Naive thymus-derived CD8-positive, alpha-beta T cell (primary cell): ENCODE measurements around the gene ARHGAP26. TPM values are rescaled to one million over a fixed set of nuclear protein-coding genes. Genes with fewer than 3 reads are reported as not detected.

Experiments
- ATAC-seq, 2 donors: fragments of 150-1000 bp; cut with Tn5 transposase in 1 of 2; sonication (Bioruptor Pico), chemical (Tn5 transposase) in 1 of 2; 1 replicate in 1 of 2; 2 replicates in 1 of 2; pipeline ENCODE4 v1.10.0; 2021; ENCODE audit warnings: mild to moderate bottlenecking in 2 of 2, moderate library complexity in 2 of 2
- POLR2A ChIA-PET: fragments of 350-600 bp; sonication (Branson Sonifier 250); formaldehyde crosslinking; loops from one replicate; lab custom pipeline; 2021; ENCODE audit warnings: antibody characterized with exemption; lab: Charles Lee
- DNase-seq, 10 donors: peaks; one replicate each; pipeline versions ENCODE4 v3.0.0 to v3.0.0-alpha.2; 2020 to 2022
- H3K27ac Mint-ChIP-seq, 10 donors: one replicate each; pipeline ENCODE4 v1.8.0; 2020 to 2022; ENCODE audit warnings: mild to moderate bottlenecking in 10 of 10, mixed read lengths in 10 of 10, moderate library complexity in 4 of 10, inconsistent platforms in 1 of 10
- H3K27me3 Mint-ChIP-seq, 5 donors: one replicate each; pipeline ENCODE4 v1.8.0; 2021 to 2022; ENCODE audit warnings: mixed read lengths in 5 of 5
- H3K36me3 Mint-ChIP-seq, 3 donors: one replicate each; pipeline ENCODE4 v1.8.0; 2020 to 2022; ENCODE audit warnings: mixed read lengths in 3 of 3, mild to moderate bottlenecking in 2 of 3, inconsistent platforms in 1 of 3
- H3K4me1 Mint-ChIP-seq, 4 donors: one replicate each; pipeline ENCODE4 v1.8.0; 2021 to 2022; ENCODE audit warnings: mixed read lengths in 4 of 4
- H3K4me3 Mint-ChIP-seq, 10 donors: one replicate each; pipeline ENCODE4 v1.8.0; 2020 to 2022; ENCODE audit warnings: mild to moderate bottlenecking in 10 of 10, mixed read lengths in 10 of 10, moderate library complexity in 6 of 10, inconsistent platforms in 1 of 10
- H3K9me3 Mint-ChIP-seq, 9 donors: one replicate each; pipeline ENCODE4 v1.8.0; 2020 to 2022; ENCODE audit warnings: mixed read lengths in 9 of 9, mild to moderate bottlenecking in 3 of 9, inconsistent platforms in 1 of 9, moderate library complexity in 1 of 9
- polyA plus RNA-seq, 3 donors: library from polyadenylated mRNA; unstranded; fragments of 300-500 nt; fragmentation: Illumina TruSeq; gene quantifications; one replicate each; pipeline ENCODE4 v1.2.3, GENCODE V29; 2021
- total RNA-seq, 8 experiments: library from RNA in 2 of 8; stranded (reverse) in 2 of 8; gene quantifications; one replicate each; pipeline ENCODE4 v1.2.3 and lab custom pipeline; 2021 to 2026

ARHGAP26 gene
- total and polyA plus RNA-seq, 5 experiments from 2014 or later = 9.1 to 30.5 (median 15.7) TPM

- POLR2A ChIA-PET = no interaction called here
- Mint-ChIP-seq H3K36me3 (peaks cover 3 to 21% (median 14%) of the 10 kb centered on the region in 3 donors), H3K9me3 (peaks cover 3 to 28% (median 21%) of the 10 kb centered on the region in 9 donors), H3K4me3 (no peak overlapping the region), H3K4me1 (no peaks in the 10 kb centered on the region), H3K27me3 (no peaks in the 10 kb centered on the region), H3K27ac (no peak overlapping the region)
- ATAC-seq = no peak
- no peak for DNase-seq
These were observed 493.2 kb downstream of the ARHGAP26 start for GRCh38 chr5:143263272-143263810.

- Mint-ChIP-seq H3K4me1 (no peaks in the 10 kb centered on the region), H3K27me3 (no peaks in the 10 kb centered on the region), H3K9me3 (peaks cover 5 to 50% (median 35%) of the 10 kb centered on the region in 9 donors), H3K4me3 (no peak overlapping the region), H3K36me3 (peaks cover 6 to 31% (median 26%) of the 10 kb centered on the region in 3 donors), H3K27ac (no peak overlapping the region)
- ATAC-seq (no peak), DNase-seq (no peak)
- POLR2A ChIA-PET = interaction anchor here (0.7 kb wide), 1 partner anchor 138 kb away, joined by 3 read pairs; no protein-coding TSS in a partner anchor
These were observed 495.8 kb downstream of the ARHGAP26 start for GRCh38 chr5:143265995-143266394.

- peaks cover 8 to 50% (median 37%) of the 10 kb centered on the region in 9 donors for H3K9me3 Mint-ChIP-seq
- no peak for ATAC-seq
- DNase-seq = no peak
- H3K27me3 Mint-ChIP-seq = no peaks in the 10 kb centered on the region
- H3K27ac Mint-ChIP-seq = no peak overlapping the region
- H3K4me1 Mint-ChIP-seq = no peaks in the 10 kb centered on the region
- POLR2A ChIA-PET = interaction anchor here (0.6 kb wide), 1 partner anchor 17 kb away, joined by 3 read pairs; no protein-coding TSS in a partner anchor
- no peak overlapping the region for H3K4me3 Mint-ChIP-seq
- peaks cover 6 to 31% (median 31%) of the 10 kb centered on the region in 3 donors for H3K36me3 Mint-ChIP-seq
These were observed 497.0 kb downstream of the ARHGAP26 start for GRCh38 chr5:143267186-143267585.

GRCh38 chr5:143268388-143268787, 498.2 kb downstream of the ARHGAP26 start:
- no peak for DNase-seq
- Mint-ChIP-seq H3K27me3 (no peaks in the 10 kb centered on the region), H3K4me3 (no peak overlapping the region), H3K9me3 (peaks cover 8 to 50% (median 37%) of the 10 kb centered on the region in 9 donors), H3K27ac (no peak overlapping the region), H3K36me3 (peaks cover 6 to 36% (median 32%) of the 10 kb centered on the region in 3 donors), H3K4me1 (no peaks in the 10 kb centered on the region)
- no peak for ATAC-seq
- POLR2A ChIA-PET = no interaction called here

GRCh38 chr5:143271431-143271830, 501.3 kb downstream of the ARHGAP26 start:
- Mint-ChIP-seq H3K27me3 (no peaks in the 10 kb centered on the region), H3K9me3 (peaks cover 5 to 43% (median 32%) of the 10 kb centered on the region in 9 donors), H3K4me3 (no peak overlapping the region), H3K27ac (no peak overlapping the region), H3K36me3 (peaks cover 10 to 36% (median 35%) of the 10 kb centered on the region in 3 donors), H3K4me1 (peaks cover 0 to 12% (median 4%) of the 10 kb centered on the region in 4 donors)
- POLR2A ChIA-PET = no interaction called here
- ATAC-seq = no peak
- no peak for DNase-seq

GRCh38 chr5:143274952-143275351, 504.8 kb downstream of the ARHGAP26 start:
- peaks cover 0 to 16% (median 5%) of the 10 kb centered on the region in 4 donors for H3K4me1 Mint-ChIP-seq
- peaks cover 14 to 28% (median 23%) of the 10 kb centered on the region in 3 donors for H3K36me3 Mint-ChIP-seq
- H3K27ac Mint-ChIP-seq = no peak overlapping the region
- peaks cover 3 to 9% (median 6%) of the 10 kb centered on the region in 9 donors for H3K9me3 Mint-ChIP-seq
- no peak for DNase-seq
- POLR2A ChIA-PET = no interaction called here
- no peak for ATAC-seq
- H3K27me3 Mint-ChIP-seq = no peaks in the 10 kb centered on the region
- no peak overlapping the region for H3K4me3 Mint-ChIP-seq

- DNase-seq = no peak
- ATAC-seq = no peak
- Mint-ChIP-seq H3K4me3 (no peak overlapping the region), H3K27ac (peak overlapping the region in 2 of 10 donors; percentile 21 to 46), H3K9me3 (peaks cover 0 to 3% (median 0%) of the 10 kb centered on the region in 9 donors), H3K27me3 (no peaks in the 10 kb centered on the region), H3K36me3 (peaks cover 14 to 34% (median 23%) of the 10 kb centered on the region in 3 donors), H3K4me1 (peaks cover 0 to 16% (median 5%) of the 10 kb centered on the region in 4 donors)
- POLR2A ChIA-PET = no interaction called here
These were observed 505.6 kb downstream of the ARHGAP26 start for GRCh38 chr5:143275512-143276363.

- no peak overlapping the region for H3K4me3 Mint-ChIP-seq
- H3K36me3 Mint-ChIP-seq = peaks cover 7 to 51% (median 33%) of the 10 kb centered on the region in 3 donors
- peaks cover 0 to 24% (median 5%) of the 10 kb centered on the region in 4 donors for H3K4me1 Mint-ChIP-seq
- peak overlapping the region in 1 of 10 donors; percentile 53 for H3K27ac Mint-ChIP-seq
- H3K9me3 Mint-ChIP-seq = no peaks in the 10 kb centered on the region
- no peaks in the 10 kb centered on the region for H3K27me3 Mint-ChIP-seq
- no peak for ATAC-seq
- no peak for DNase-seq
- POLR2A ChIA-PET = no interaction called here
These were observed 507.4 kb downstream of the ARHGAP26 start for GRCh38 chr5:143277536-143277935.

Other genes starting within 250 kb of the ARHGAP26 start
- not detected for gene FGF1, start 84.3 kb upstream of the ARHGAP26 start, total RNA-seq
- gene FGF1, start 84.3 kb upstream of the ARHGAP26 start, polyA plus RNA-seq = not detected